ENCODE results near the gene VAT1. TPM values are rescaled to one million over a fixed set of nuclear protein-coding genes. Genes with fewer than 3 reads are reported as not detected.
A peak's percentile ranks its signal among the peaks of the same experiment; 100 is the strongest.

Gene VAT1
- total and polyA plus RNA-seq, 2 donors (not counting 1 experiment from before 2014, with no cell fraction given): 20.4 to 90.7 TPM

GRCh38 chr17:43016216-43016615 lies 6.0 kb downstream of the VAT1 start:
- Histone ChIP-seq H3K27ac (ENCODE audit: low read length in 2 of 2) (no peak overlapping the region), H2AFZ (ENCODE audit: insufficient read depth, low read depth, low read length, poor library complexity, severe bottlenecking) (no peak overlapping the region), H3K36me3 (replicated peaks in 1 of 2; ENCODE audit: control extremely low read depth in 1 of 2, control insufficient read depth in 1 of 2, extremely low read depth in 1 of 2, insufficient read depth in 2 of 2, low read length in 1 of 2) (peaks cover 0 to 22% of the 10 kb centered on the region in 2 experiments), H3K4me1 (ENCODE audit: control insufficient read depth in 2 of 2, insufficient read depth in 2 of 2, low read length in 2 of 2) (peaks cover 4 to 5% of the 10 kb centered on the region in 2 donors), H3K27me3 (replicated peaks in 1 of 4; ENCODE audit: control extremely low read depth in 1 of 4, control insufficient read depth in 3 of 4, insufficient read depth in 4 of 4, low read length in 3 of 4) (no peaks in the 10 kb centered on the region), H3K9ac (ENCODE audit: low read length) (no peak overlapping the region), H3K4me2 (replicated peaks; ENCODE audit: low read depth, low read length, poor library complexity, severe bottlenecking) (no peak overlapping the region), H3K9me3 (ENCODE audit: control extremely low read depth in 1 of 3, control insufficient read depth in 2 of 3, insufficient read depth in 1 of 3, low read length in 2 of 3) (no peaks in the 10 kb centered on the region), H3K4me3 (ENCODE audit: control extremely low read depth in 1 of 5, extremely low read depth in 1 of 5, insufficient read depth in 1 of 5, low read depth in 2 of 5, low read length in 4 of 5) (no peak overlapping the region), H4K20me1 (ENCODE audit: control insufficient read depth, insufficient read depth, low read length, poor library complexity, severe bottlenecking) (no peaks in the 10 kb centered on the region), H3K79me2 (ENCODE audit: control insufficient read depth, insufficient read depth, low read length) (no peaks in the 10 kb centered on the region)
- intact Hi-C loops (cut with micrococcal nuclease): no loop called here
- no peak for DNase-seq
- Mint-ChIP-seq H3K4me1 (peaks cover 17% of the 10 kb centered on the region), H3K27me3 (no peaks in the 10 kb centered on the region), H3K9me3 (ENCODE audit: insufficient read depth) (no peaks in the 10 kb centered on the region), H3K27ac (no peak overlapping the region), H3K4me3 (no peak overlapping the region)
- 89% methylated on average over 7 of the region's 7 CpGs for WGBS (ENCODE audit: insufficient coverage)
- no peak for TF ChIP-seq CTCF (IDR thresholded peaks at IDR 0.05)
- no peak for TF ChIP-seq EZH2 (IDR thresholded peaks at IDR 0.05; ENCODE audit: borderline replicate concordance, insufficient read depth, low read depth, low read length, poor library complexity, severe bottlenecking)
- CTCF ChIA-PET: no interaction called here
- POLR2A ChIA-PET: no interaction called here
- no peak for ATAC-seq (ENCODE audit: low read depth)

- CTCF ChIA-PET: no interaction called here
- ATAC-seq (ENCODE audit: low read depth) (no peak), DNase-seq (peak; percentile 5)
- Histone ChIP-seq H3K4me3 (ENCODE audit: control extremely low read depth in 1 of 5, extremely low read depth in 1 of 5, insufficient read depth in 1 of 5, low read depth in 2 of 5, low read length in 4 of 5) (no peak overlapping the region), H3K4me1 (ENCODE audit: control insufficient read depth in 2 of 2, insufficient read depth in 2 of 2, low read length in 2 of 2) (no peaks in the 10 kb centered on the region), H3K79me2 (ENCODE audit: control insufficient read depth, insufficient read depth, low read length) (peaks cover 3% of the 10 kb centered on the region), H4K20me1 (ENCODE audit: control insufficient read depth, insufficient read depth, low read length, poor library complexity, severe bottlenecking) (no peaks in the 10 kb centered on the region), H3K9ac (ENCODE audit: low read length) (no peak overlapping the region), H3K27me3 (replicated peaks in 1 of 4; ENCODE audit: control extremely low read depth in 1 of 4, control insufficient read depth in 3 of 4, insufficient read depth in 4 of 4, low read length in 3 of 4) (no peaks in the 10 kb centered on the region), H3K4me2 (replicated peaks; ENCODE audit: low read depth, low read length, poor library complexity, severe bottlenecking) (no peak overlapping the region), H3K36me3 (replicated peaks in 1 of 2; ENCODE audit: control extremely low read depth in 1 of 2, control insufficient read depth in 1 of 2, extremely low read depth in 1 of 2, insufficient read depth in 2 of 2, low read length in 1 of 2) (peaks cover 0 to 26% of the 10 kb centered on the region in 2 experiments), H3K9me3 (ENCODE audit: control extremely low read depth in 1 of 3, control insufficient read depth in 2 of 3, insufficient read depth in 1 of 3, low read length in 2 of 3) (no peaks in the 10 kb centered on the region), H2AFZ (ENCODE audit: insufficient read depth, low read depth, low read length, poor library complexity, severe bottlenecking) (no peak overlapping the region), H3K27ac (ENCODE audit: low read length in 2 of 2) (no peak overlapping the region)
- peaks cover 14% of the 10 kb centered on the region for H3K4me1 Mint-ChIP-seq
- WGBS (ENCODE audit: insufficient coverage): 85% methylated on average over 9 of the region's 9 CpGs
- TF ChIP-seq CTCF (IDR thresholded peaks at IDR 0.05) (no peak), EZH2 (IDR thresholded peaks at IDR 0.05; ENCODE audit: borderline replicate concordance, insufficient read depth, low read depth, low read length, poor library complexity, severe bottlenecking) (no peak)
- H3K27me3 Mint-ChIP-seq: no peaks in the 10 kb centered on the region
- no peak overlapping the region for H3K27ac Mint-ChIP-seq
- POLR2A ChIA-PET: no interaction called here
- intact Hi-C loops (cut with micrococcal nuclease): no loop called here
- H3K4me3 Mint-ChIP-seq: no peak overlapping the region
- H3K9me3 Mint-ChIP-seq (ENCODE audit: insufficient read depth): no peaks in the 10 kb centered on the region
These were observed 6.6 kb downstream of the VAT1 start for GRCh38 chr17:43015579-43015978.

Measured in B cell (primary cell).